Spinal cord (tissue), 10 donors: Measurements from ENCODE around the gene CCDC195. TPM values are rescaled to one million over a fixed set of nuclear protein-coding genes. Genes with fewer than 3 reads are reported as not detected.

Experiments
- DNase-seq, 6 donors: peaks; one replicate each; pipeline versions ENCODE4 v3.0.0 to v3.0.0-alpha.2; 2013 to 2015; ENCODE audit warnings: low spot score in 6 of 6, low read depth in 4 of 6
- H3K27ac ChIP-seq: one replicate; pipeline ENCODE4 v1.5.1; 2013; ENCODE audit warnings: low read depth, low read length, control low read depth
- H3K27me3 ChIP-seq: one replicate; pipeline ENCODE4 v1.6.1; 2013; ENCODE audit warnings: low read length; ENCODE audit not compliant: control insufficient read depth, insufficient read depth
- H3K36me3 ChIP-seq: one replicate; pipeline ENCODE4 v1.6.1; 2013; ENCODE audit warnings: low read length; ENCODE audit not compliant: control insufficient read depth, insufficient read depth
- H3K4me1 ChIP-seq: one replicate; pipeline ENCODE4 v1.6.1; 2013; ENCODE audit warnings: low read length; ENCODE audit not compliant: control insufficient read depth, insufficient read depth
- H3K4me3 ChIP-seq: one replicate; pipeline ENCODE4 v1.5.1; 2013; ENCODE audit warnings: low read depth, low read length, control low read depth
- H3K9me3 ChIP-seq: one replicate; pipeline ENCODE4 v1.6.1; 2013; ENCODE audit warnings: low read length; ENCODE audit not compliant: control insufficient read depth, insufficient read depth
- WGBS: methylation state at CpG from one replicate; pipeline ENCODE4 v1.1.5; 2013; ENCODE audit warnings: missing lambda C conversion rate; ENCODE audit not compliant: insufficient coverage; 5-methylcytosine and 5-hydroxymethylcytosine counted together
- polyA plus RNA-seq, 2 donors: library from polyadenylated mRNA; unstranded; fragments of 120-200 nt; gene quantifications; one replicate each; pipeline ENCODE4 v1.2.1, GENCODE V29; 2013; ENCODE audit not compliant: insufficient read length in 2 of 2
- total RNA-seq, 2 donors: library from RNA; depleted of rRNA in 1 of 2; stranded (reverse); fragments of 120-200 nt in 1 of 2; fragments of >200 nt in 1 of 2; gene quantifications; one replicate each; pipeline versions ENCODE4 v1.2.3 to v1.2.4, GENCODE V29; 2013 to 2014
- donor health status: healthy.

CCDC195 gene
- total and polyA plus RNA-seq, 4 donors: not detected

DNA sequence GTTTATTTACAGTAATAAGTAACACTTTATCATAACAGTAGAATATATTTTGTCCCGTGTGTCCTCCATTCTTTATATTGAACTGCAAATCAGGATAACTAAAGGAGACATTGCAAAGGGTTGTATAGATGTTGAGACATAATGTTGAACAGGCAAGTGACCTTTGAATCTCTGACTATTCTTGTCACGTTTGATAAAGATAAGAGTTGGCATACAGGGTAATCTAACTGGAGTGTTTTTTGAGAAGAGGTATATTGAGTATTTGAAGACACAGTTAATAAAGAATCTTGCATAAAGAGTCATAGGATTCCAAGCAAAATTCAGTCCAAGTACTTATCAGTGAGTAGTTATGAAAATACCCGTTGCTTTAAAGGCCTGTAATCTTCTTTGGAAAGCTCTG is 21.7 kb downstream of the CCDC195 start:
- no peak for DNase-seq
- Histone ChIP-seq H3K27ac (no peak overlapping the region), H3K4me1 (no peaks in the 10 kb centered on the region), H3K27me3 (no peaks in the 10 kb centered on the region), H3K4me3 (no peak overlapping the region), H3K9me3 (no peaks in the 10 kb centered on the region), H3K36me3 (no peaks in the 10 kb centered on the region)
- WGBS: 100% methylated on average over 1 of the region's 3 CpGs

GRCh38 chr2:224691563-224691962 is 24.6 kb downstream of the CCDC195 start:
- Histone ChIP-seq H3K27ac (no peak overlapping the region), H3K36me3 (no peaks in the 10 kb centered on the region), H3K27me3 (no peaks in the 10 kb centered on the region), H3K4me3 (no peak overlapping the region), H3K4me1 (no peaks in the 10 kb centered on the region), H3K9me3 (no peaks in the 10 kb centered on the region)
- no peak for DNase-seq
- no CpG with 5 or more reads among the region's 2 CpGs for WGBS

GRCh38 chr2:224690868-224691267 is 25.3 kb downstream of the CCDC195 start:
- no CpG with 5 or more reads among the region's 2 CpGs for WGBS
- no peak overlapping the region for H3K27ac ChIP-seq
- no peaks in the 10 kb centered on the region for H3K9me3 ChIP-seq
- no peak for DNase-seq
- no peaks in the 10 kb centered on the region for H3K4me1 ChIP-seq
- H3K36me3 ChIP-seq: no peaks in the 10 kb centered on the region
- no peak overlapping the region for H3K4me3 ChIP-seq
- H3K27me3 ChIP-seq: no peaks in the 10 kb centered on the region

GRCh38 chr2:224689539-224689938 is 26.6 kb downstream of the CCDC195 start:
- 14% methylated on average over 1 of the region's 2 CpGs for WGBS
- DNase-seq: no peak
- Histone ChIP-seq H3K27me3 (no peaks in the 10 kb centered on the region), H3K9me3 (no peaks in the 10 kb centered on the region), H3K4me3 (no peak overlapping the region), H3K4me1 (no peaks in the 10 kb centered on the region), H3K36me3 (no peaks in the 10 kb centered on the region), H3K27ac (no peak overlapping the region)

- H3K27me3 ChIP-seq: no peaks in the 10 kb centered on the region
- no peaks in the 10 kb centered on the region for H3K4me1 ChIP-seq
- no peak overlapping the region for H3K4me3 ChIP-seq
- no peak for DNase-seq
- no peaks in the 10 kb centered on the region for H3K9me3 ChIP-seq
- H3K36me3 ChIP-seq: no peaks in the 10 kb centered on the region
- H3K27ac ChIP-seq: no peak overlapping the region
- WGBS: 57% methylated on average over 1 of the region's 2 CpGs
Measured at GRCh38 chr2:224688997-224689396, 27.2 kb downstream of the CCDC195 start.

DNA sequence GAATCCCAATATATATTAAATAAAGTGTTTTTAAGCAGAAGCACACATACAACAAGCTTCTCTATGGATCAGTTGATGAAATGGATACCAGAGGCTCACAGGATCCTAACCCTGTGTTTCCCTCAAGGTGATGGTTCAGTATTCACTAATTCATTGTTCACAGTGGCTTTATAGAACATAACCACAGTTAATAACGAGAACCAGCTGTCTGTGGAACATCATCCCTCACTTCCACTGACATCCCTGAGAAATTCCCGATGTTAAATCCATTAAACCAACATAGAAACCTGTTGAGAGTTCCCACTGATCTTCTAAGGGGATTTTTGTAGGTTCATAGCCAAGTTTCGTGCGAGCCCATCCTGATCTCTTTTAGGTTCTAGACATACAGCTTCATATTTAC is 29.0 kb downstream of the CCDC195 start:
- no peaks in the 10 kb centered on the region for H3K27me3 ChIP-seq

GRCh38 chr2:224685121-224685520 is 31.0 kb downstream of the CCDC195 start:
- no peaks in the 10 kb centered on the region for H3K4me1 ChIP-seq
- H3K27me3 ChIP-seq: no peaks in the 10 kb centered on the region
- no peak for DNase-seq
- no peak overlapping the region for H3K4me3 ChIP-seq
- H3K36me3 ChIP-seq: no peaks in the 10 kb centered on the region
- no peak overlapping the region for H3K27ac ChIP-seq
- H3K9me3 ChIP-seq: no peaks in the 10 kb centered on the region

More for the DNA sequence above, 29.0 kb downstream of the CCDC195 start:
- H3K27ac ChIP-seq: no peak overlapping the region
- H3K9me3 ChIP-seq: no peaks in the 10 kb centered on the region
- H3K4me3 ChIP-seq: no peak overlapping the region
- WGBS: 100% methylated on average over 1 of the region's 4 CpGs
- no peak for DNase-seq
- H3K36me3 ChIP-seq: no peaks in the 10 kb centered on the region
- no peaks in the 10 kb centered on the region for H3K4me1 ChIP-seq

DNA sequence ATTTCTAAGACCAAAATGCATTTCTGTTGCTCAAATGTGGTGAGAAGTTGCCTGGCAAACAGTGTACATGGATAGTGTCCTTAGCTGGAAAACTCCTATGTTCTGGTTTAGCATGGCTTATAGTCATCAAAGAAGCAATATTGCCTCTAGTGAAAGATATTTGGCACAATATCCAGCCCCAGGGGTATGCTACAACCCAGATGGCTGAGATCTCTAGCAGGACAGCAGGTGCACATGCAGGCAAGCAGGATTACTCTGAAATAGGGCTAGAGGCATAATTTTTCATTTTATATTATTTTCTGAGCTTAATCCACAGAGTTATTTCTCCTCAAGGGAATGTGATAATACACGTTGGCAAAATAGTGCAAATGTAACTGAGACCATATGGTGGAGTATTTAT is 34.0 kb downstream of the CCDC195 start:
- Histone ChIP-seq H3K27me3 (no peaks in the 10 kb centered on the region), H3K36me3 (no peaks in the 10 kb centered on the region), H3K27ac (no peak overlapping the region), H3K9me3 (no peaks in the 10 kb centered on the region), H3K4me3 (no peak overlapping the region), H3K4me1 (no peaks in the 10 kb centered on the region)
- DNase-seq: peak in 3 of 6 donors; percentile 10 to 88 (median 31)
- no CpG with 5 or more reads among the region's 1 CpG for WGBS

DNA sequence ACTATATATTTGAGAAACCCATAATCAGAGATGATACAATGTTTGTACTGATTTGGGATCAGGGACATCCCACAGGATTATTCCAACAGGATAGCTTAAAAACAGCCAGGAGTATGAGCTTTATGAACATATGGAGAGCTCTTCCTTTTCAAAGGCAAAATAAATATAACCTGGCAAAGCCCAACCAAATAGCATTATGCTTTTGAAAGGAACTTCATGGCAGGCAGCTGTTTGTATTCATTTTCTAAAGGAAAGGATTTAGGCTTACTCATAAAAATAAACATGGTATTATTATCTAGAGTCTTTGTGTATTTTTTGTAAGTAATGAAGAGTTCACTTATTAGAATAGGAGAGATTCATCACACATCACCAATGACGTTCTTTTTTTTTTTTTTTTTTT is 44.4 kb downstream of the CCDC195 start:
- H3K4me1 ChIP-seq: no peaks in the 10 kb centered on the region
- H3K9me3 ChIP-seq: no peaks in the 10 kb centered on the region
- H3K4me3 ChIP-seq: no peak overlapping the region
- H3K27me3 ChIP-seq: no peaks in the 10 kb centered on the region
- no peaks in the 10 kb centered on the region for H3K36me3 ChIP-seq
- DNase-seq: no peak
- H3K27ac ChIP-seq: no peak overlapping the region
- WGBS: no CpG with 5 or more reads among the region's 1 CpG

DNA sequence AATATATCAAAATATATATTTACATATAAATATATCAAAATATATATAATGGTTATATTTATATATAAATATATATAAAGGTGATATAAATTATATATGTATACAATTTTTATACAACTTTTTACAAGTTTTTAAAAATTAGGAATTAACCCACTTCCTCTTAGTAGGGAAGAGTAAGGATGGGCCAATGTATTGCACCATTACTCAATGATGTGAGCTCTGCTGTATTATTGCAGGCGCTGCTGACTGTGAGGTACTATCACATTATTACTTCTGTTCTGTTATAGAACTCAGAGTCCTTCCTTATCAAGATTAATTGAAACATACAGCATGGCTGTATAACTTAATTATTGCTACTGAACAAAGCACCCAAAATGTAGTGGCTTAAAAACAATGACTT is 46.0 kb downstream of the CCDC195 start:
- no peak overlapping the region for H3K27ac ChIP-seq
- no peaks in the 10 kb centered on the region for H3K9me3 ChIP-seq
- WGBS: no CpG with 5 or more reads among the region's 1 CpG

More for the DNA sequence above, 46.0 kb downstream of the CCDC195 start:
- no peak overlapping the region for H3K4me3 ChIP-seq
- H3K36me3 ChIP-seq: no peaks in the 10 kb centered on the region
- no peaks in the 10 kb centered on the region for H3K27me3 ChIP-seq
- H3K4me1 ChIP-seq: no peaks in the 10 kb centered on the region
- no peak for DNase-seq
